Measurements from ENCODE around the gene ARHGEF19. TPM values are rescaled to one million over a fixed set of nuclear protein-coding genes. Genes with fewer than 3 reads are reported as not detected.
A peak's percentile ranks its signal among the peaks of the same experiment; 100 is the strongest.

ARHGEF19 gene
- total RNA-seq, 1 experiment from 2014 or later, result 21.6 TPM

GRCh38 chr1:16153999-16154673, 58.3 kb downstream of the ARHGEF19 start:
- POLR2A ChIA-PET, result interaction anchor here (0.5 to 0.7 kb wide), 5 partner anchors 8 to 80 kb away, joined by 3 to 9 read pairs (median 4); no protein-coding TSS in a partner anchor
- H3K36me3 ChIP-seq (ENCODE audit: control insufficient read depth, insufficient read depth, low read length), result peaks cover 11% of the 10 kb centered on the region
- H3K4me3 ChIP-seq (ENCODE audit: low read depth in 2 of 2, low read length in 2 of 2), result peak overlapping the region; percentile 91 to 93
- H3K27ac ChIP-seq (ENCODE audit: low read length), result peak overlapping the region; percentile 100
- H3K27me3 ChIP-seq (ENCODE audit: control insufficient read depth, insufficient read depth, low read length), result no peaks in the 10 kb centered on the region
- TF ChIP-seq CTCF (IDR thresholded peaks at IDR 0.05) (no peak), SIN3A (IDR thresholded peaks at IDR 0.05; ENCODE audit: borderline replicate concordance, insufficient read depth, low read depth, low read length) (no peak), REST (IDR thresholded peaks at IDR 0.05; ENCODE audit: insufficient read depth in 1 of 2, low read depth in 2 of 2, low read length in 1 of 2) (no peak), POLR2AphosphoS5 (IDR thresholded peaks at IDR 0.05; ENCODE audit: low read depth, low read length) (no peak), TCF7L2 (IDR thresholded peaks at IDR 0.05; ENCODE audit: low read depth, low read length) (no peak)
- CTCF ChIA-PET, result interaction anchor here (0.6 to 0.7 kb wide), 3 partner anchors 9 to 146 kb away, joined by 3 to 14 read pairs (median 7); no protein-coding TSS in a partner anchor
- intact Hi-C loops (cut with micrococcal nuclease; ENCODE audit: unreplicated experiment), result no loop called here
- no peaks in the 10 kb centered on the region for H3K9me3 ChIP-seq (ENCODE audit: control insufficient read depth, insufficient read depth, low read depth, low read length)
- in situ Hi-C loops (cut with HindIII; ENCODE audit: low pct_unique_long_range_greater_than_20kb, low sequenced_read_pairs), result no loop called here
- DNase-seq (ENCODE audit: low read depth, low spot score) (no peak), ATAC-seq (no peak)
- peaks cover 56% of the 10 kb centered on the region for H3K4me1 ChIP-seq (ENCODE audit: control insufficient read depth, insufficient read depth, low read length)
- BruUV-seq (replicated peaks), result no TSS peak

- ATAC-seq (no peak), DNase-seq (ENCODE audit: low read depth, low spot score) (no peak)
- Histone ChIP-seq H3K4me3 (ENCODE audit: low read depth in 2 of 2, low read length in 2 of 2) (peak overlapping the region; percentile 91 to 93), H3K27ac (ENCODE audit: low read length) (peak overlapping the region; percentile 100), H3K9me3 (ENCODE audit: control insufficient read depth, insufficient read depth, low read depth, low read length) (no peaks in the 10 kb centered on the region), H3K36me3 (ENCODE audit: control insufficient read depth, insufficient read depth, low read length) (peaks cover 18% of the 10 kb centered on the region), H3K27me3 (ENCODE audit: control insufficient read depth, insufficient read depth, low read length) (no peaks in the 10 kb centered on the region), H3K4me1 (ENCODE audit: control insufficient read depth, insufficient read depth, low read length) (peaks cover 59% of the 10 kb centered on the region)
- TF ChIP-seq POLR2AphosphoS5 (IDR thresholded peaks at IDR 0.05; ENCODE audit: low read depth, low read length), result no peak; the same call in 1 of the 2 replicates
- TF ChIP-seq REST (IDR thresholded peaks at IDR 0.05; ENCODE audit: insufficient read depth in 1 of 2, low read depth in 2 of 2, low read length in 1 of 2), result no peak
- TF ChIP-seq CTCF (IDR thresholded peaks at IDR 0.05), result no peak
- no peak for TF ChIP-seq TCF7L2 (IDR thresholded peaks at IDR 0.05; ENCODE audit: low read depth, low read length)
- TF ChIP-seq SIN3A (IDR thresholded peaks at IDR 0.05; ENCODE audit: borderline replicate concordance, insufficient read depth, low read depth, low read length), result no peak
- intact Hi-C loops (cut with micrococcal nuclease; ENCODE audit: unreplicated experiment) (no loop called here), in situ Hi-C loops (cut with HindIII; ENCODE audit: low pct_unique_long_range_greater_than_20kb, low sequenced_read_pairs) (no loop called here)
- no TSS peak for BruUV-seq (replicated peaks)
- ChIA-PET CTCF (interaction anchor here (0.8 kb wide), 1 partner anchor 75 kb away, joined by 7 read pairs; no protein-coding TSS in a partner anchor), POLR2A (interaction anchor here (0.6 to 0.8 kb wide), 3 partner anchors 9 to 297 kb away, joined by 3 to 4 read pairs (median 3); no protein-coding TSS in a partner anchor)
Observed at GRCh38 chr1:16153096-16153998, 59.1 kb downstream of the ARHGEF19 start.

Measured in Panc1 (cell line).